ENCODE data around the gene KCNK15.

KCNK15 gene

GRCh38 chr20:44739942-44740341 lies 5.7 kb upstream of the KCNK15 start:
- peaks cover 19% of the 10 kb centered on the region for H3K27me3 Mint-ChIP-seq

GRCh38 chr20:44742304-44743079 lies 3.2 kb upstream of the KCNK15 start:
- no peak overlapping the region for H3K4me3 Mint-ChIP-seq
- peaks cover 38% of the 10 kb centered on the region for H3K27me3 Mint-ChIP-seq
- H3K9me3 Mint-ChIP-seq = no peaks in the 10 kb centered on the region
- DNase-seq = no peak
- no peak for ATAC-seq
- peaks cover 23% of the 10 kb centered on the region for H3K4me1 Mint-ChIP-seq
- no peak overlapping the region for H3K27ac Mint-ChIP-seq

More at GRCh38 chr20:44739942-44740341, 5.7 kb upstream of the KCNK15 start:
- no peak overlapping the region for H3K4me3 Mint-ChIP-seq
- DNase-seq (no peak), ATAC-seq (no peak)
- H3K27ac Mint-ChIP-seq = no peak overlapping the region
- peaks cover 0 to 13% of the 10 kb centered on the region in 2 donors for H3K9me3 Mint-ChIP-seq
- H3K4me1 Mint-ChIP-seq = peaks cover 21% of the 10 kb centered on the region

DNA sequence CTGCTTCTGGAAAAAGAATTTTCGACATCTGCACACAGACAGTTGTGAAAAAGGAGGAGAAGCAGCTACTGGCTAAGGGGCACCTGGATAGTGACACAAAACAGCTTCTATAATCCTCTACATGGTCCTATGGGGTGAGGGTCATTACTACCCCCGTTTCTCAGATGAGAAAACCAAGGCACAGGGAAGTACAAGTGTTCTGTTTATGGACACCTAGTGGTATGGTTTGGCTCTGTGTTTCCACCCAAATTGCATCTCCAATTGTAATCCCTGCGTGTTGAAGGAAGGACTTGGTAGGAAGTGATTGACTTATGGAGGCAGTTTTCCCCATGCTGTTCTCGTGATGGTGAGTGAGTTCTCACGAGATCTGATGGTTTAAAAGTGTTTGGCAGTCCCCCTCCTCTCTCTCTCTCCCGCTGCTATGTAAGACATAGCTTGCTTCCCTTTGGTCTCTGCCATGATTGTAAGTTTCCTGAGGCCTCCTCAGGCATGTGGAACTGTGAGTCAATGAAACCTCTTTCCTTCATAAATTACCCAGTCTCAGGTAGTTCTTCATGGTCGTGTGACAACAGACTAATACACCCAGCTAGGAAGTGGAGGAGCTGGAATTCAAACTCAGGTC lies 2.5 kb upstream of the KCNK15 start:
- H3K9me3 Mint-ChIP-seq = no peaks in the 10 kb centered on the region
- H3K27ac Mint-ChIP-seq = no peak overlapping the region
- H3K27me3 Mint-ChIP-seq = peaks cover 41% of the 10 kb centered on the region
- DNase-seq (no peak), ATAC-seq (no peak)
- H3K4me1 Mint-ChIP-seq = peaks cover 27% of the 10 kb centered on the region
- H3K4me3 Mint-ChIP-seq = no peak overlapping the region

GRCh38 chr20:44743916-44744655 lies 1.6 kb upstream of the KCNK15 start:
- Mint-ChIP-seq H3K4me3 (no peak overlapping the region), H3K27ac (no peak overlapping the region), H3K4me1 (peaks cover 20% of the 10 kb centered on the region), H3K9me3 (no peaks in the 10 kb centered on the region), H3K27me3 (peaks cover 46% of the 10 kb centered on the region)
- ATAC-seq = no peak
- DNase-seq = no peak

GRCh38 chr20:44745122-44745597 lies 505 bp upstream of the KCNK15 start:
- H3K4me3 Mint-ChIP-seq = peak overlapping the region; percentile 75 to 81
- H3K9me3 Mint-ChIP-seq = no peaks in the 10 kb centered on the region
- no peak for ATAC-seq
- peaks cover 19% of the 10 kb centered on the region for H3K4me1 Mint-ChIP-seq
- DNase-seq = no peak
- H3K27ac Mint-ChIP-seq = peak overlapping the region in 1 of 2 donors; percentile 81
- H3K27me3 Mint-ChIP-seq = peaks cover 56% of the 10 kb centered on the region

- peak overlapping the region in 1 of 2 donors; percentile 50 for H3K27ac Mint-ChIP-seq
- ATAC-seq (peak; percentile 3), DNase-seq (no peak)
- no peaks in the 10 kb centered on the region for H3K9me3 Mint-ChIP-seq
- peaks cover 63% of the 10 kb centered on the region for H3K27me3 Mint-ChIP-seq
- peak overlapping the region; percentile 80 to 81 for H3K4me3 Mint-ChIP-seq
- H3K4me1 Mint-ChIP-seq = peaks cover 19% of the 10 kb centered on the region
Measured at GRCh38 chr20:44746367-44747165, 901 bp downstream of the KCNK15 start.

GRCh38 chr20:44747166-44748004 lies 1.7 kb downstream of the KCNK15 start:
- Mint-ChIP-seq H3K4me3 (peak overlapping the region; percentile 80 to 81), H3K27ac (peak overlapping the region; percentile 96 to 97), H3K4me1 (peaks cover 19% of the 10 kb centered on the region), H3K27me3 (peaks cover 61% of the 10 kb centered on the region), H3K9me3 (no peaks in the 10 kb centered on the region)
- peak; percentile 69 for ATAC-seq
- peak; percentile 65 to 76 for DNase-seq

DNA sequence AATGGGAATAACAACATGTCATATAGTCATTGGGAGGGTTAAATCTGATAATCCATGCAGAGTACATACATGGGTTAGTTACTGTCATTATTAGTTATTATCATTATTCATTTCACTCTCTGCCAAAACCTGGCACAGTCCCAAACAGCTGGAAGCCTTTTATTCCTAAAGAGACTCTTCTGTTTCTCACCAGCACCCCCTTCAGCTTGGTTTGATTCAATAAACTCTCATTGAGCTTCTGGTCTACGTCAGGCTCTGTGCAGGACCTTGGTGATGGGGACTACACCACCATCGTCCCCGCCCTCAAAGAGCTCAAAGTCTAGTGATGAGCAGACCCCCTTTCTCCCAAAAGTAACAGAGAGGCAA lies 2.3 kb downstream of the KCNK15 start:
- Mint-ChIP-seq H3K27ac (no peak overlapping the region), H3K9me3 (no peaks in the 10 kb centered on the region), H3K27me3 (peaks cover 59% of the 10 kb centered on the region), H3K4me1 (peaks cover 19% of the 10 kb centered on the region), H3K4me3 (no peak overlapping the region)
- DNase-seq (no peak), ATAC-seq (no peak)

- ATAC-seq = no peak
- DNase-seq = peak in 1 of 2 donors; percentile 15
- H3K4me3 Mint-ChIP-seq = peak overlapping the region in 1 of 2 donors; percentile 29
- peaks cover 19% of the 10 kb centered on the region for H3K4me1 Mint-ChIP-seq
- H3K9me3 Mint-ChIP-seq = no peaks in the 10 kb centered on the region
- peaks cover 45% of the 10 kb centered on the region for H3K27me3 Mint-ChIP-seq
- no peak overlapping the region for H3K27ac Mint-ChIP-seq
Measured at GRCh38 chr20:44750081-44750805, 4.6 kb downstream of the KCNK15 start.

GRCh38 chr20:44752099-44752931 lies 6.7 kb downstream of the KCNK15 start:
- H3K4me3 Mint-ChIP-seq = no peak overlapping the region
- peaks cover 6% of the 10 kb centered on the region for H3K4me1 Mint-ChIP-seq
- DNase-seq (no peak), ATAC-seq (no peak)
- no peak overlapping the region for H3K27ac Mint-ChIP-seq
- peaks cover 30% of the 10 kb centered on the region for H3K27me3 Mint-ChIP-seq
- no peaks in the 10 kb centered on the region for H3K9me3 Mint-ChIP-seq

DNA sequence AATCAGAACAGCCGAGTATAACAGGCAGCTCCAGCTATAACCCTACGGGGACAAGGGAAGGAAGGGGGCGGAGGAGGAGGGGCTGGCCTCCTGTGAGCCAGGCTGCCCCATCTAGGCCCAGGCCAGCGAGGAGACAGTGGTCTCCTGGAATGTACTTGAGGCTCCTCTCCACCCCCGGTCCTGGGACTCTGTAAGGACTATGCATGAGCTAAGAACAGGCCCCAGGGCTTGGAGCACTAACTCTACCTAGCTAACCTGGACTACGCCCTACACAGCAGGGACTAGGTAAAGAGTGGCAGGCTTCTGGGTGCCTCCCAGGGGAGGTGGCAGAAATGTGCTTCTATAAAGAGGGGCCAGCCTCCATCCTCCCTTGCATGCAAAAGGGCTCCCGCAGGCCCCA lies 8.9 kb downstream of the KCNK15 start:
- no peak overlapping the region for H3K4me3 Mint-ChIP-seq
- no peak for DNase-seq
- no peak overlapping the region for H3K27ac Mint-ChIP-seq
- H3K9me3 Mint-ChIP-seq = no peaks in the 10 kb centered on the region
- H3K27me3 Mint-ChIP-seq = peaks cover 17% of the 10 kb centered on the region
- ATAC-seq = no peak
- no peaks in the 10 kb centered on the region for H3K4me1 Mint-ChIP-seq

DNA sequence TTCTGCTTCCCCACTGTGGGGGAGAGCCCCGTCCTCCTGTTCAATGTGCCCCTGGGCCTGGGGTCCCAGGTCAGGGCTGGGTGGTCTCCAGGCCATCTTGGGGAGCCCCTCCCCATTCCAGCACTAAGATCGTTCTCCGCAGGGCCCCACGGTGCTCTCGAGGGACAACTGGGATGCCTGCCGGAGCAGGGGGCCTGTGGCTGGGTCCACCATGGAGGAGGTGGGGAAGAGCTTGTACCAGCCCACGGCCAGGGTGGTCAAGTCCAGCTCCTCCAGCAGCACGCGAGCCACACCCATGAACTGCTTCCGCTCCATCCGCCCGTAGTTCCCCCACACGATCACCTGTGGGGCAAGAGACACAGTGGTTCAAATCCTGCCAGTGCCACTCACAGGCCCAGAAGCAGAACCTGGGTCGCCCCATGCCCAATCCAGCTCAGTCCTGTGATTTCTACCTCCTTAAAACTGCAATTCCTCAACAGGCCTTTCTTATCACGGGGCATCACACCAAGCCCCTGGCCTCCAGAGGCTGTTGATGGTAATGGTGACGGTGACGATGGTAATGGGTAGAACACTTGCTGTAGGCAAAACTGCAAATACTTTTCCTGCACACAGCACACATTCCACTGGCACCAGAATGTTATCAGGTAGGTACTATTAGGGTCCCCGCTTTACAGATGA lies 10.5 kb downstream of the KCNK15 start:
- DNase-seq (no peak), ATAC-seq (peak; percentile 23)
- H3K27me3 Mint-ChIP-seq = peaks cover 16% of the 10 kb centered on the region
- no peak overlapping the region for H3K27ac Mint-ChIP-seq
- no peaks in the 10 kb centered on the region for H3K4me1 Mint-ChIP-seq
- no peak overlapping the region for H3K4me3 Mint-ChIP-seq
- H3K9me3 Mint-ChIP-seq = no peaks in the 10 kb centered on the region

DNA sequence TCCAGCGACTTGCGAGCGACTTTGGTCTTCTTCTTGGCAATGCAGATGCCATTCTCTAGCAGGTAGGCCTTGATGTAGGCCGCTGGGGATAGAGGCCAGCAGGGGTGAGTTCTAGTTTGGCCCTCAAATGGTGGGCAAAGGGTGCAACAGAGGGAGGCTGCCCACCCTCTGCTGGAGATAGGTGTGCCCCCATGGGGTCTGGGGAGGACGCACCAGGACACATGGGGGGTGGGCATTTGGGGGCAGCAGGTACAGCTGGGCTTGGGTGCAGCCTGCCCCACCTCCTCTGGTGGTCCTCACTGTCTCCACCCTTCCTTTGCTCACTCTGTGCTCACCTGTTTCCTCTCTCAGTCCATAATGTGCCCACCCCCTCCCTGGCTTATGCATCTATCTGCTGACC lies 11.3 kb downstream of the KCNK15 start:
- Mint-ChIP-seq H3K27me3 (peaks cover 8% of the 10 kb centered on the region), H3K4me3 (no peak overlapping the region), H3K4me1 (no peaks in the 10 kb centered on the region), H3K9me3 (no peaks in the 10 kb centered on the region), H3K27ac (no peak overlapping the region)
- ATAC-seq (no peak), DNase-seq (no peak)

Data from stimulated activated naive CD8-positive, alpha-beta T cell treated with anti-CD3 and anti-CD28 coated beads, Interleukin-15, amount 100 ng/mL, for 72 hours (primary cell).